ENCODE data around the gene DACH1.

DNA sequence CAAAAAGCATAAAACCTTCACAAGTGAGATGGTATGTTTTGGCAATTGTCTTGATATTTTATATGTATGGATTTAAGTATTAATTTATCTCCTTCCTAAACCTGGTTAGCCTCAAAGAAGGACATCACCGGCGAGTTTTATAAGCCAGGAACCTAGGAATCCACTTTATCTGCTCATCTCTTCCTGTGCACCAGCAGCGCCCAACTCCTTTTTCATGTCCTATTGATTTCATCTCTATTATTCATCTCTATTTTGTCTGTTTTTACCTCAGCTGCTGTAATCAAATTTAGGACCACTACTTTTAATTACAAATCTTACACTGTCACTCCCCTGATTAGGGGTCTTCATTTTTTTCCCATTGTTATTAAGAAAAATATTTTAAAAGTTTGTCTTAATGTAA lies 286.4 kb downstream of the DACH1 start:
- no peak for TF ChIP-seq RAD21 (IDR thresholded peaks at IDR 0.05; ENCODE audit: low read depth)
- TF ChIP-seq, protein P1, sequence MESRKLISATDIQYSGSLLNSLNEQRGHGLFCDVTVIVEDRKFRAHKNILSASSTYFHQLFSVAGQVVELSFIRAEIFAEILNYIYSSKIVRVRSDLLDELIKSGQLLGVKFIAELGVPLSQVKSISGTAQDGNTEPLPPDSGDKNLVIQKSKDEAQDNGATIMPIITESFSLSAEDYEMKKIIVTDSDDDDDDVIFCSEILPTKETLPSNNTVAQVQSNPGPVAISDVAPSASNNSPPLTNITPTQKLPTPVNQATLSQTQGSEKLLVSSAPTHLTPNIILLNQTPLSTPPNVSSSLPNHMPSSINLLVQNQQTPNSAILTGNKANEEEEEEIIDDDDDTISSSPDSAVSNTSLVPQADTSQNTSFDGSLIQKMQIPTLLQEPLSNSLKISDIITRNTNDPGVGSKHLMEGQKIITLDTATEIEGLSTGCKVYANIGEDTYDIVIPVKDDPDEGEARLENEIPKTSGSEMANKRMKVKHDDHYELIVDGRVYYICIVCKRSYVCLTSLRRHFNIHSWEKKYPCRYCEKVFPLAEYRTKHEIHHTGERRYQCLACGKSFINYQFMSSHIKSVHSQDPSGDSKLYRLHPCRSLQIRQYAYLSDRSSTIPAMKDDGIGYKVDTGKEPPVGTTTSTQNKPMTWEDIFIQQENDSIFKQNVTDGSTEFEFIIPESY (IDR thresholded peaks at IDR 0.05; ENCODE audit: extremely low read depth, insufficient replicate concordance, low read length), result no peak
- TF ChIP-seq, protein P2, sequence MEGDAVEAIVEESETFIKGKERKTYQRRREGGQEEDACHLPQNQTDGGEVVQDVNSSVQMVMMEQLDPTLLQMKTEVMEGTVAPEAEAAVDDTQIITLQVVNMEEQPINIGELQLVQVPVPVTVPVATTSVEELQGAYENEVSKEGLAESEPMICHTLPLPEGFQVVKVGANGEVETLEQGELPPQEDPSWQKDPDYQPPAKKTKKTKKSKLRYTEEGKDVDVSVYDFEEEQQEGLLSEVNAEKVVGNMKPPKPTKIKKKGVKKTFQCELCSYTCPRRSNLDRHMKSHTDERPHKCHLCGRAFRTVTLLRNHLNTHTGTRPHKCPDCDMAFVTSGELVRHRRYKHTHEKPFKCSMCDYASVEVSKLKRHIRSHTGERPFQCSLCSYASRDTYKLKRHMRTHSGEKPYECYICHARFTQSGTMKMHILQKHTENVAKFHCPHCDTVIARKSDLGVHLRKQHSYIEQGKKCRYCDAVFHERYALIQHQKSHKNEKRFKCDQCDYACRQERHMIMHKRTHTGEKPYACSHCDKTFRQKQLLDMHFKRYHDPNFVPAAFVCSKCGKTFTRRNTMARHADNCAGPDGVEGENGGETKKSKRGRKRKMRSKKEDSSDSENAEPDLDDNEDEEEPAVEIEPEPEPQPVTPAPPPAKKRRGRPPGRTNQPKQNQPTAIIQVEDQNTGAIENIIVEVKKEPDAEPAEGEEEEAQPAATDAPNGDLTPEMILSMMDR (IDR thresholded peaks at IDR 0.05 in 2 of 3, conservative IDR thresholded peaks at IDR 0.05 in 1 of 3; ENCODE audit: borderline replicate concordance in 1 of 3, insufficient read depth in 1 of 3, low read depth in 2 of 3, low read length in 2 of 3), result no peak
- no peak for TF ChIP-seq ZNF274 (IDR thresholded peaks at IDR 0.05; ENCODE audit: low read depth, low read length)
- TF ChIP-seq, protein P3, sequence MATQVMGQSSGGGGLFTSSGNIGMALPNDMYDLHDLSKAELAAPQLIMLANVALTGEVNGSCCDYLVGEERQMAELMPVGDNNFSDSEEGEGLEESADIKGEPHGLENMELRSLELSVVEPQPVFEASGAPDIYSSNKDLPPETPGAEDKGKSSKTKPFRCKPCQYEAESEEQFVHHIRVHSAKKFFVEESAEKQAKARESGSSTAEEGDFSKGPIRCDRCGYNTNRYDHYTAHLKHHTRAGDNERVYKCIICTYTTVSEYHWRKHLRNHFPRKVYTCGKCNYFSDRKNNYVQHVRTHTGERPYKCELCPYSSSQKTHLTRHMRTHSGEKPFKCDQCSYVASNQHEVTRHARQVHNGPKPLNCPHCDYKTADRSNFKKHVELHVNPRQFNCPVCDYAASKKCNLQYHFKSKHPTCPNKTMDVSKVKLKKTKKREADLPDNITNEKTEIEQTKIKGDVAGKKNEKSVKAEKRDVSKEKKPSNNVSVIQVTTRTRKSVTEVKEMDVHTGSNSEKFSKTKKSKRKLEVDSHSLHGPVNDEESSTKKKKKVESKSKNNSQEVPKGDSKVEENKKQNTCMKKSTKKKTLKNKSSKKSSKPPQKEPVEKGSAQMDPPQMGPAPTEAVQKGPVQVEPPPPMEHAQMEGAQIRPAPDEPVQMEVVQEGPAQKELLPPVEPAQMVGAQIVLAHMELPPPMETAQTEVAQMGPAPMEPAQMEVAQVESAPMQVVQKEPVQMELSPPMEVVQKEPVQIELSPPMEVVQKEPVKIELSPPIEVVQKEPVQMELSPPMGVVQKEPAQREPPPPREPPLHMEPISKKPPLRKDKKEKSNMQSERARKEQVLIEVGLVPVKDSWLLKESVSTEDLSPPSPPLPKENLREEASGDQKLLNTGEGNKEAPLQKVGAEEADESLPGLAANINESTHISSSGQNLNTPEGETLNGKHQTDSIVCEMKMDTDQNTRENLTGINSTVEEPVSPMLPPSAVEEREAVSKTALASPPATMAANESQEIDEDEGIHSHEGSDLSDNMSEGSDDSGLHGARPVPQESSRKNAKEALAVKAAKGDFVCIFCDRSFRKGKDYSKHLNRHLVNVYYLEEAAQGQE (IDR thresholded peaks at IDR 0.05; ENCODE audit: low read depth), result no peak
- no peak for TF ChIP-seq JUND (IDR thresholded peaks at IDR 0.05)
- TF ChIP-seq ELF1 (IDR thresholded peaks at IDR 0.05; ENCODE audit: borderline replicate concordance, low read depth), result no peak
- TF ChIP-seq YY1 (IDR thresholded peaks at IDR 0.05; ENCODE audit: extremely low read depth, insufficient replicate concordance, low read depth, low read length), result no peak

Data from HCT116 (cell line).